NB4 (cell line): ENCODE measurements around the gene SH3D19.

Source experiments
- MYC ChIP-seq: IDR thresholded peaks from 2 replicates; pipeline ENCODE4 v1.6.1; 2011; ENCODE audit warnings: low read depth, low read length
- TF ChIP-seq, protein P1 (sequence below): IDR thresholded peaks from one replicate; pipeline ENCODE4 v1.5.1; 2012; ENCODE audit warnings: low read depth, low read length
- TF ChIP-seq, protein P2 (sequence below): IDR thresholded peaks from 2 replicates; pipeline ENCODE4 v1.6.1; 2011; ENCODE audit warnings: low read depth, low read length

DNA sequence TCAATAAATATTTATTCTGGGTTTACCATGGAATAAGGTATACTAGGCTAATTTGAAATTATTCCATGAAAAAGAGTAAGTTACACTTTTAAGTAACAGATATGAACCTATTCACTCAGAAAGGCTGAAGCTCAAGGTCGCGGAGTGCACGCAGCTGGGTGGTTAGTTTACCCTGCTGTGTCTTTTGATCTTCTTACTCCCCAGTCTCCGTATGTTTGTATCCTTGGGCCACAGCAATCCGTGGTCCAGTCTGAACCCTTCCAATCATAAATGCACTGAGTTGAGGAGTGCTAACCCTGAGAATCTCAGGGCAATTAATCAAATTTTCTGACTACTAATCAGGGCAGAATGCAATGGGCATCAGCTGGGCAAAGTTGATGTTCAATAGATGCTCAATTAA, 192.1 kb downstream of the SH3D19 start:
- TF ChIP-seq, protein P1, sequence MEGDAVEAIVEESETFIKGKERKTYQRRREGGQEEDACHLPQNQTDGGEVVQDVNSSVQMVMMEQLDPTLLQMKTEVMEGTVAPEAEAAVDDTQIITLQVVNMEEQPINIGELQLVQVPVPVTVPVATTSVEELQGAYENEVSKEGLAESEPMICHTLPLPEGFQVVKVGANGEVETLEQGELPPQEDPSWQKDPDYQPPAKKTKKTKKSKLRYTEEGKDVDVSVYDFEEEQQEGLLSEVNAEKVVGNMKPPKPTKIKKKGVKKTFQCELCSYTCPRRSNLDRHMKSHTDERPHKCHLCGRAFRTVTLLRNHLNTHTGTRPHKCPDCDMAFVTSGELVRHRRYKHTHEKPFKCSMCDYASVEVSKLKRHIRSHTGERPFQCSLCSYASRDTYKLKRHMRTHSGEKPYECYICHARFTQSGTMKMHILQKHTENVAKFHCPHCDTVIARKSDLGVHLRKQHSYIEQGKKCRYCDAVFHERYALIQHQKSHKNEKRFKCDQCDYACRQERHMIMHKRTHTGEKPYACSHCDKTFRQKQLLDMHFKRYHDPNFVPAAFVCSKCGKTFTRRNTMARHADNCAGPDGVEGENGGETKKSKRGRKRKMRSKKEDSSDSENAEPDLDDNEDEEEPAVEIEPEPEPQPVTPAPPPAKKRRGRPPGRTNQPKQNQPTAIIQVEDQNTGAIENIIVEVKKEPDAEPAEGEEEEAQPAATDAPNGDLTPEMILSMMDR = no peak
- no peak for TF ChIP-seq MYC
- TF ChIP-seq, protein P2, sequence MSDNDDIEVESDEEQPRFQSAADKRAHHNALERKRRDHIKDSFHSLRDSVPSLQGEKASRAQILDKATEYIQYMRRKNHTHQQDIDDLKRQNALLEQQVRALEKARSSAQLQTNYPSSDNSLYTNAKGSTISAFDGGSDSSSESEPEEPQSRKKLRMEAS = no peak
